Measurements from ENCODE around the gene PHGDH.
"Not testable (repeated sequence)": the region's sequence is repeated elsewhere in the genome, so short reads cannot be mapped to it uniquely, and the experiment has no call there.

The PHGDH gene

DNA sequence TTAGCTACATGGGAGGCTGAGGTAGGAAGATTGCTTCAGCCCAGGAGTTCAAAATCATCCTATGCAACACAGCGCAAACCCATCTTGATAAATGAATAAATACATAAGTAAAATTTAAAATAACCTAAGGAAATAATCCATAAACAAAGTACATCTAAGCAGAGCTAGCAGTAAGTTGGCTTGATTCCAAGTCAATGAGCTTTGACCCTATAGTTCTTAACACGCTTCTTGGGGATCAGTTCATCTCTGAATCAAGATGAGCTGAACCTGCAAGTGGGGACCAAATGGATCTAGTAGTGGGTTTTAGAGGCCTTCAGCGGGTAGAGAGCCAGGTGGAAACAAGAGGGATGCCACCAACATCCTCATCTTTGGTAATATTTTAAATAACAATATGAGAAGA lies 31.5 kb upstream of the PHGDH start:
- no peaks in the 10 kb centered on the region for H3K9me3 ChIP-seq (ENCODE audit: insufficient read depth, low read depth, low read length)
- no peaks in the 10 kb centered on the region for H3K36me3 ChIP-seq (ENCODE audit: insufficient read depth, low read depth, low read length)
- no peaks in the 10 kb centered on the region for H3K27me3 ChIP-seq (ENCODE audit: insufficient read depth, low read length)
- H3K4me1 ChIP-seq (ENCODE audit: insufficient read depth, low read length) = peaks cover 16% of the 10 kb centered on the region; the same call in 1 of the 2 replicates
- no peak overlapping the region for H3K4me3 ChIP-seq (ENCODE audit: low read length)
- H3K27ac ChIP-seq (ENCODE audit: low read length) = no peak overlapping the region
- H3K9ac ChIP-seq (ENCODE audit: low read depth, low read length) = no peak overlapping the region

DNA sequence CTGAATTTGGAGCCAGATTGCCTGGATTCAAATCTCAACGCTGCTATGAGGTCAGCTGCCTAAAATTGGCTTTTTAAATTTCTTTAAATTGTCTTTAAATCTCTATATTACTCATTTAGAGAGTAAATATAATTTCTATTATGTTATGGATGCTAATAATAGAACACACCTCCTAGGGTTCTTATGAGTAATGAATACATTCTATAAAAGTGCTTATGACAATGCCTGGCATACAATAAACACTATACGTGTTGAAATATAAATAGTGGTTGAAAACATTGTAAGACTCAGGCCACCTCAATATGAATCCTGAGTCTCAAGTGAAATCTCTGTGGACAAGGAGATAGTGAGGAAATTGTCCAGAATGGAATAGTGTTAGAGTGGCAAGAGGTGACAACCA lies 31.0 kb upstream of the PHGDH start:
- peaks cover 15% of the 10 kb centered on the region; the same call in 1 of the 2 replicates for H3K4me1 ChIP-seq (ENCODE audit: insufficient read depth, low read length)
- no peaks in the 10 kb centered on the region for H3K27me3 ChIP-seq (ENCODE audit: insufficient read depth, low read length)
- H3K9ac ChIP-seq (ENCODE audit: low read depth, low read length) = no peak overlapping the region
- no peaks in the 10 kb centered on the region for H3K36me3 ChIP-seq (ENCODE audit: insufficient read depth, low read depth, low read length)
- no peaks in the 10 kb centered on the region for H3K9me3 ChIP-seq (ENCODE audit: insufficient read depth, low read depth, low read length)
- H3K4me3 ChIP-seq (ENCODE audit: low read length) = no peak overlapping the region
- no peak overlapping the region for H3K27ac ChIP-seq (ENCODE audit: low read length)

DNA sequence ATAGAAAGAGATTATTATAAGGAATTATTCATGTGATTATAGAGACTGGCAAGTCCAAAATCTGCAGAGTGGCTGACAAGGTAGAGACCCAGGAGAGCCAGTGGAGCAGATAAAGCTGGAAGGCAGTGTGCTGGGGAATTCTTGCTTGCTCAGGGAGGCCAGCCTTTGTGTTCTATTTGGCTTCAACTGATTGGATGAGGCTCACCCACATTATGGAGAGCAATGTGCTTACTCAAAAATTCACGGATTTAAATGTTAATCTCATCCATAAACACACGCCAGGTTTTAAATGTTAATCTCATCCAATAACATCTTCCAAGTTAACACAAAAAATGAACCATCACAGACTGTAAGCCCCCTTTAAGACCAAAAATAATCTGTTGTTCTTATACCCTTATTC lies 30.2 kb upstream of the PHGDH start:
- H3K4me1 ChIP-seq (ENCODE audit: insufficient read depth, low read length) = peaks cover 19% of the 10 kb centered on the region
- no peak overlapping the region for H3K27ac ChIP-seq (ENCODE audit: low read length)
- no peaks in the 10 kb centered on the region for H3K27me3 ChIP-seq (ENCODE audit: insufficient read depth, low read length)
- H3K36me3 ChIP-seq (ENCODE audit: insufficient read depth, low read depth, low read length) = no peaks in the 10 kb centered on the region
- H3K4me3 ChIP-seq (ENCODE audit: low read length) = no peak overlapping the region
- H3K9me3 ChIP-seq (ENCODE audit: insufficient read depth, low read depth, low read length) = no peaks in the 10 kb centered on the region
- no peak overlapping the region for H3K9ac ChIP-seq (ENCODE audit: low read depth, low read length)

DNA sequence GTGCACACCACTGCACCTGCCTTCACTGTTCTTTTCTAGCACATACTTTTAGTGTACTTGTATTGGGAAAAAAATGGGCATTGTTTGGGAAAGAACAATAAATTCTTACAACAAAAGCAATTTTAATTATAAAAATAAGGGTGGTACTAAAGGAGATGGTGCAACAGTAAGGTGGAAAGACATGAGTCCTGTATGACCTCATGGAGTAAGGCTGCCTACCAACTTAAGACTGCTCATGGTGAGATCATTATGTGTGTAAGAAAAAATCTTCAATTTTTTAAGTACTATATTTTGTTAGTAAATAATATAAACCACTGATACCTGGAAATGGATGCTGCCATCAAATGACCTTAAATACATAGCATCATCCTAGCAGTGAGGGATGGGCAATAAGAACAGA lies 29.6 kb upstream of the PHGDH start:
- Histone ChIP-seq H3K4me1 (ENCODE audit: insufficient read depth, low read length) (peaks cover 25% of the 10 kb centered on the region), H3K9ac (ENCODE audit: low read depth, low read length) (no peak overlapping the region), H3K36me3 (ENCODE audit: insufficient read depth, low read depth, low read length) (no peaks in the 10 kb centered on the region)

GRCh38 chr1:119683893-119684292 lies 27.8 kb upstream of the PHGDH start:
- no peak overlapping the region for H3K27ac ChIP-seq (ENCODE audit: low read length)
- no peaks in the 10 kb centered on the region for H3K27me3 ChIP-seq (ENCODE audit: insufficient read depth, low read length)
- no peak overlapping the region for H3K4me3 ChIP-seq (ENCODE audit: low read length)
- H3K9me3 ChIP-seq (ENCODE audit: insufficient read depth, low read depth, low read length) = no peaks in the 10 kb centered on the region
- H3K36me3 ChIP-seq (ENCODE audit: insufficient read depth, low read depth, low read length) = no peaks in the 10 kb centered on the region
- peaks cover 41% of the 10 kb centered on the region for H3K4me1 ChIP-seq (ENCODE audit: insufficient read depth, low read length)
- no peak overlapping the region for H3K9ac ChIP-seq (ENCODE audit: low read depth, low read length)

More for the DNA sequence above, 29.6 kb upstream of the PHGDH start:
- Histone ChIP-seq H3K4me3 (ENCODE audit: low read length) (no peak overlapping the region), H3K27ac (ENCODE audit: low read length) (no peak overlapping the region), H3K9me3 (ENCODE audit: insufficient read depth, low read depth, low read length) (no peaks in the 10 kb centered on the region), H3K27me3 (ENCODE audit: insufficient read depth, low read length) (no peaks in the 10 kb centered on the region)

DNA sequence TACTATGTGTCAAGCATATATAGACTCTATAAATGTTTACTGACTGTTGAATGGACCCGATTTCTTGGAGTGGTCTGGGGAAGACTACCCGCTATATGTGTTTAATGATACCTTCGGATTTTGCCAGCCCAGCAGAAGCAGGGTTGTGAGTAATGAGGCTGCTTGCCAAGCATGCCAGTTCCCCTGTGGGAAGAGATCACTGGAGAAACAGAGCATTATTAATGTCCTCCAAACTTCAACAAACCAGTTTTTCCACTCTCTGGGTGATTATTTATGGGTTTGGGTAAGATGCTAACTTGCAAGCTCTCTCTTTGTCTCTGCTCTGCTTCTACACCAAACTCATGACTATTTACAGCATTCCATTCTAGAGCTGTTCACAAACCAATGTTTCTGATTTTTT lies 25.1 kb upstream of the PHGDH start:
- Histone ChIP-seq H3K4me3 (ENCODE audit: low read length) (peak overlapping the region; percentile 44; the same call in 1 of the 2 replicates), H3K27ac (ENCODE audit: low read length) (no peak overlapping the region), H3K9ac (ENCODE audit: low read depth, low read length) (peak overlapping the region; percentile 12; the same call in 1 of the 2 replicates), H3K4me1 (ENCODE audit: insufficient read depth, low read length) (peaks cover 43% of the 10 kb centered on the region), H3K27me3 (ENCODE audit: insufficient read depth, low read length) (no peaks in the 10 kb centered on the region), H3K36me3 (ENCODE audit: insufficient read depth, low read depth, low read length) (no peaks in the 10 kb centered on the region), H3K9me3 (ENCODE audit: insufficient read depth, low read depth, low read length) (no peaks in the 10 kb centered on the region)

GRCh38 chr1:119687434-119688079 lies 24.2 kb upstream of the PHGDH start:
- H3K4me3 ChIP-seq (ENCODE audit: low read length) = peak overlapping the region; percentile 44
- no peaks in the 10 kb centered on the region for H3K27me3 ChIP-seq (ENCODE audit: insufficient read depth, low read length)
- H3K9me3 ChIP-seq (ENCODE audit: insufficient read depth, low read depth, low read length) = no peaks in the 10 kb centered on the region
- H3K4me1 ChIP-seq (ENCODE audit: insufficient read depth, low read length) = peaks cover 43% of the 10 kb centered on the region
- no peaks in the 10 kb centered on the region for H3K36me3 ChIP-seq (ENCODE audit: insufficient read depth, low read depth, low read length)
- peak overlapping the region; percentile 12; the same call in 1 of the 2 replicates for H3K9ac ChIP-seq (ENCODE audit: low read depth, low read length)
- peak overlapping the region; percentile 27 for H3K27ac ChIP-seq (ENCODE audit: low read length)

DNA sequence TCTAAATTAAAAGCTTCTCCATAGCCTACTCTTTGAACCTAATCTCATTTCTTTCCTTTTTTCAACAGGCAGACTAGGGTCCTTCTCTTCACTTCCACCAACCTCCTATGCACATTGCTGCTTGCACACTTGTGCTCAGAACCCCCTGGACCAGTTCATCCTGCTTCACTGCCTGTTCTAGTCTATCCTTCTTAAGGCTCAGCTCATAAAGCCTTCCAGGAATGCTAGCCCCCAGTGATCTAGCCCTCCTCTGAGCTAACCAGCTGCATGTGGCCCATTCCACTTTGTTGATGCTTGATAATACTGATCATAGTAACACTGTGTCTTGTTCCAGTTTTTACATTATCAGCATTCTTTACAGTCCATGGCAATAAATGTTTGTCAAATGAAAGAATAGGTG lies 22.9 kb upstream of the PHGDH start:
- Histone ChIP-seq H3K9ac (ENCODE audit: low read depth, low read length) (no peak overlapping the region), H3K27ac (ENCODE audit: low read length) (no peak overlapping the region), H3K4me3 (ENCODE audit: low read length) (no peak overlapping the region)

DNA sequence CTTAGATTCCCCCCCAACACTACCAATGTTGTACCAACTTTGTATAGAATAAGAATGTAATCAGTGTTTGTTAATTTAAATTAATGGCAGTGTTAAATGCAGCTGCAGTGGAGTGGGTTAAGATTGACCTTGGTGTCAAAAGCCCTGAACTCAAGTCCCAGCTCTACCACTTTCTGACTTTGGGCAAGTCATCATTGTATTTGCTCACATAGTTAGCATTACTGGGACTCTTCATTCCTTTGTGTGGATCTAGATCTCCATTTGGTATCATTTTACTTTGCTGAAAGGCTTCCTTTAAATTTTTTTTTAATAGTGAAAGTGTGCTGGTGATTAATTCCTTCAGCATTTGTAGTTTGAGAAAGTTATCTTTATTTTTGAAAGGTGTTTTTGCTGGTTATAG lies 22.2 kb upstream of the PHGDH start:
- no peak overlapping the region for H3K27ac ChIP-seq (ENCODE audit: low read length)
- H3K36me3 ChIP-seq (ENCODE audit: insufficient read depth, low read depth, low read length) = no peaks in the 10 kb centered on the region
- H3K9me3 ChIP-seq (ENCODE audit: insufficient read depth, low read depth, low read length) = no peaks in the 10 kb centered on the region
- H3K27me3 ChIP-seq (ENCODE audit: insufficient read depth, low read length) = no peaks in the 10 kb centered on the region
- H3K4me3 ChIP-seq (ENCODE audit: low read length) = no peak overlapping the region
- H3K4me1 ChIP-seq (ENCODE audit: insufficient read depth, low read length) = peaks cover 43% of the 10 kb centered on the region
- no peak overlapping the region for H3K9ac ChIP-seq (ENCODE audit: low read depth, low read length)

More for the DNA sequence above, 22.9 kb upstream of the PHGDH start:
- H3K9me3 ChIP-seq (ENCODE audit: insufficient read depth, low read depth, low read length) = no peaks in the 10 kb centered on the region
- no peaks in the 10 kb centered on the region for H3K36me3 ChIP-seq (ENCODE audit: insufficient read depth, low read depth, low read length)
- H3K27me3 ChIP-seq (ENCODE audit: insufficient read depth, low read length) = no peaks in the 10 kb centered on the region
- peaks cover 43% of the 10 kb centered on the region for H3K4me1 ChIP-seq (ENCODE audit: insufficient read depth, low read length)

GRCh38 chr1:119696863-119697262 lies 14.9 kb upstream of the PHGDH start:
- not testable (repeated sequence) for H3K27me3 ChIP-seq (ENCODE audit: insufficient read depth, low read length); H3K4me3 ChIP-seq (ENCODE audit: low read length); H3K4me1 ChIP-seq (ENCODE audit: insufficient read depth, low read length); H3K36me3 ChIP-seq (ENCODE audit: insufficient read depth, low read depth, low read length); H3K27ac ChIP-seq (ENCODE audit: low read length); H3K9me3 ChIP-seq (ENCODE audit: insufficient read depth, low read depth, low read length); H3K9ac ChIP-seq (ENCODE audit: low read depth, low read length)

GRCh38 chr1:119697598-119697997 lies 14.1 kb upstream of the PHGDH start:
- H3K9ac ChIP-seq (ENCODE audit: low read depth, low read length) = no peak overlapping the region
- H3K9me3 ChIP-seq (ENCODE audit: insufficient read depth, low read depth, low read length) = peaks cover 16% of the 10 kb centered on the region
- no peak overlapping the region for H3K4me3 ChIP-seq (ENCODE audit: low read length)
- H3K4me1 ChIP-seq (ENCODE audit: insufficient read depth, low read length) = no peaks in the 10 kb centered on the region
- no peak overlapping the region for H3K27ac ChIP-seq (ENCODE audit: low read length)
- H3K36me3 ChIP-seq (ENCODE audit: insufficient read depth, low read depth, low read length) = no peaks in the 10 kb centered on the region
- H3K27me3 ChIP-seq (ENCODE audit: insufficient read depth, low read length) = no peaks in the 10 kb centered on the region

DNA sequence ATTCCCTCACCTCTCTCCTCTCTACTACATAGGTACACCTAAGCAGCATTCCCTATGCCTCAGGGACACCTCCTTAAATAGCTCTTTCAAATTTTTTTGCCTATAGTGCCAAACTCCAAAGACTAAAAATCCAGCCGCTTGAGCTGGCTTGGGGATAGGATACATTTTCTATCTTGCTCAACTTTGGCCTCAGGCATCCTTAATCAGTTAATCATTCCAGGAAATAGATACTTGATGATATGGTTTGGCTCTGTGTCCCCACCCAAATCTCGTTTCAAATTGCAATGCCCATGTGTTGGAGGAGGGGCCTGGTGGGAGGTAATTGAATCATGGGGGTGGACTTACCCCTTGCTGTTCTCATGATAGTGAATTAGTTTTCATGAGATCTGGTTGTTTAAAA lies 11.4 kb upstream of the PHGDH start:
- no peak overlapping the region for H3K9ac ChIP-seq (ENCODE audit: low read depth, low read length)
- peaks cover 19% of the 10 kb centered on the region for H3K9me3 ChIP-seq (ENCODE audit: insufficient read depth, low read depth, low read length)

More for the DNA sequence above, 11.4 kb upstream of the PHGDH start:
- Histone ChIP-seq H3K4me3 (ENCODE audit: low read length) (no peak overlapping the region), H3K36me3 (ENCODE audit: insufficient read depth, low read depth, low read length) (no peaks in the 10 kb centered on the region), H3K27me3 (ENCODE audit: insufficient read depth, low read length) (no peaks in the 10 kb centered on the region), H3K27ac (ENCODE audit: low read length) (no peak overlapping the region), H3K4me1 (ENCODE audit: insufficient read depth, low read length) (no peaks in the 10 kb centered on the region)

Data from iPS-20b (cell line).